ENCODE data around the gene PEX10. TPM values are rescaled to one million over a fixed set of nuclear protein-coding genes. Genes with fewer than 3 reads are reported as not detected.

PEX10 gene
- 12.4 TPM for polyA plus RNA-seq (2013, experiment 1 of 2)
- polyA plus RNA-seq (2013, experiment 2 of 2), result 12.5 TPM

- Histone ChIP-seq H3K14ac (ENCODE audit: low read length) (peak within 1 kb of the TSS; percentile 97), H2BK5ac (ENCODE audit: low read length) (peak within 1 kb of the TSS; percentile 87), H3K27ac (replicated peaks; ENCODE audit: low read length) (peak within 1 kb of the TSS; percentile 54), H2AK5ac (ENCODE audit: low read depth, low read length) (peak within 1 kb of the TSS; percentile 99), H2BK15ac (ENCODE audit: low read length) (peak within 1 kb of the TSS; percentile 99), H2BK12ac (ENCODE audit: low read length) (peak within 1 kb of the TSS; percentile 97), H3K23ac (ENCODE audit: low read depth, low read length, poor library complexity) (peak within 1 kb of the TSS; percentile 99), H3K79me1 (ENCODE audit: low read depth, low read length) (peaks cover 12% of the 10 kb centered on the region), H3K4ac (ENCODE audit: low read length) (peak within 1 kb of the TSS; percentile 99), H3K4me3 (ENCODE audit: low read length in 2 of 2) (peak within 1 kb of the TSS; percentile 92 to 96), H4K91ac (ENCODE audit: low read depth, low read length, poor library complexity) (peak within 1 kb of the TSS; percentile 96), H3K4me1 (ENCODE audit: control insufficient read depth in 2 of 2, insufficient read depth in 1 of 2, low read depth in 1 of 2, low read length in 2 of 2) (peaks cover 14 to 17% of the 10 kb centered on the region in 2 donors), H3K18ac (ENCODE audit: low read length) (peak within 1 kb of the TSS; percentile 100), H3K9me3 (replicated peaks in 1 of 2; ENCODE audit: control insufficient read depth in 2 of 2, insufficient read depth in 1 of 2, low read depth in 1 of 2, low read length in 2 of 2) (no peaks in the 10 kb centered on the region), H3K4me2 (ENCODE audit: insufficient read depth, low read length, poor library complexity, severe bottlenecking) (peak within 1 kb of the TSS; percentile 100), H2BK120ac (ENCODE audit: low read depth, low read length) (peak within 1 kb of the TSS; percentile 91), H2AFZ (ENCODE audit: low read length) (peak within 1 kb of the TSS; percentile 98), H3K9ac (ENCODE audit: low read depth, low read length, poor library complexity) (peak within 1 kb of the TSS; percentile 98), H3K36me3 (replicated peaks in 1 of 2; ENCODE audit: control insufficient read depth in 2 of 2, insufficient read depth in 2 of 2, low read length in 2 of 2) (peaks cover 12 to 27% of the 10 kb centered on the region in 2 donors), H3K27me3 (ENCODE audit: control insufficient read depth in 3 of 3, insufficient read depth in 3 of 3, low read depth in 1 of 3, low read length in 3 of 3) (peaks cover 0 to 4% (median 0%) of the 10 kb centered on the region in 3 experiments), H4K8ac (ENCODE audit: low read depth, low read length) (peak within 1 kb of the TSS; percentile 93)
- WGBS, 2 donors (ENCODE audit: extremely low coverage in 2 of 2, insufficient read length in 2 of 2, insufficient replicate concordance in 1 of 2), result no CpG with 5 or more reads among the region's 55 CpGs
- DNase-seq (ENCODE audit: low spot score), result peak; percentile 96
Observed at GRCh38 chr1:2412395-2412772, at the start of gene PEX10. Gene PEX10, minus strand, starts transcription at chr1:2412564. Its CDS starts 62 bp downstream, at chr1:2412502.

DNA sequence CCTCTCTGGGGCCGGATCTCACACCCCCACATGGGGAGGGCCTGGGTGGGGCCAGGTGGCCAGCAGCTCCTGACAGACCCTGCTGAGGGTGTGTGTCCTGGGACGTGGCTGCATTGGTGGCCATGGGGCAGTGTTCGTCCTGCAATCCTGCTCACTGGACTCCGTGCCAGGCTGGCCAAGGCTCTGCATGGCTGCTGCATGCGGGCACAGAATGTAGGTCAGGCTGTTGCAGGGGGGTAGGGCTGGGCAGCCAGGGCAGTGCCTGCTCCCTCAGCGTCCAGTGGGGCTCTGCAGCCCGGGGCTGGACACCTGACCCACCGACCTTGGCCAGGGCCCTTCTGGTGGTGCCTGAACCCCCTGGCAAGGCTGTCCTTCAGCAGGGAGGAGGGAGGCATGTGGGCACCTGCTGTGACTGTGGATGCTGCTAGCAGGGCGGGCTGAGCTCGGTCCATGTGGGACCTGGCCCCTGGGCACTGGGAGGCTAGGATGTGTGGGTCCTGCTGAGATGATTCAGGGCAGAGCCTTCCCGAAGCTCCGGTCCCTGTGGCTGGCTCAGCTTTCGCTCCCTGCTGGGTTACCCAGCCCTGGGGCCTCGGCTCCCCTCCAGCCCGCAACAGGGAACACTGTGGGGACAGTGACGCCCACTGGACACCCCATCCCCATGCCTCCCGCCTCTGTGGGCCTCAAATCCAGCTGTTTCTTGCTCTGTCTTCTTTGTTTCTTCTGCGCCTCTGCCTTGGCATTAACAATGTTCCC, 48.8 kb upstream of the PEX10 start:
- H3K36me3 ChIP-seq (replicated peaks in 1 of 2; ENCODE audit: control insufficient read depth in 2 of 2, insufficient read depth in 2 of 2, low read length in 2 of 2), result no peaks in the 10 kb centered on the region
- no peak overlapping the region for H2BK120ac ChIP-seq (ENCODE audit: low read depth, low read length)
- H3K79me1 ChIP-seq (ENCODE audit: low read depth, low read length), result peaks cover 8% of the 10 kb centered on the region
- H2BK15ac ChIP-seq (ENCODE audit: low read length), result peak overlapping the region; percentile 93
- H4K8ac ChIP-seq (ENCODE audit: low read depth, low read length), result no peak overlapping the region
- peak overlapping the region; percentile 67 for H3K23ac ChIP-seq (ENCODE audit: low read depth, low read length, poor library complexity)
- H3K4ac ChIP-seq (ENCODE audit: low read length), result no peak overlapping the region
- H3K4me1 ChIP-seq (ENCODE audit: control insufficient read depth in 2 of 2, insufficient read depth in 1 of 2, low read depth in 1 of 2, low read length in 2 of 2), result peaks cover 9 to 21% of the 10 kb centered on the region in 2 donors
- H3K4me2 ChIP-seq (ENCODE audit: insufficient read depth, low read length, poor library complexity, severe bottlenecking), result no peak overlapping the region
- H3K14ac ChIP-seq (ENCODE audit: low read length), result peak overlapping the region; percentile 75
- no CpG with 5 or more reads among the region's 18 CpGs for whole genome bisulfite sequencing, 2 donors (ENCODE audit: extremely low coverage in 2 of 2, insufficient read length in 2 of 2, insufficient replicate concordance in 1 of 2)
- H3K9ac ChIP-seq (ENCODE audit: low read depth, low read length, poor library complexity), result peak overlapping the region; percentile 44
- H2AK5ac ChIP-seq (ENCODE audit: low read depth, low read length), result peak overlapping the region; percentile 94
- H3K18ac ChIP-seq (ENCODE audit: low read length), result peak overlapping the region; percentile 94
- DNase-seq (ENCODE audit: low spot score), result no peak
- H2BK12ac ChIP-seq (ENCODE audit: low read length), result peak overlapping the region; percentile 90
- no peak overlapping the region for H4K91ac ChIP-seq (ENCODE audit: low read depth, low read length, poor library complexity)
- H3K9me3 ChIP-seq (replicated peaks in 1 of 2; ENCODE audit: control insufficient read depth in 2 of 2, insufficient read depth in 1 of 2, low read depth in 1 of 2, low read length in 2 of 2), result no peaks in the 10 kb centered on the region
- H3K27ac ChIP-seq (replicated peaks; ENCODE audit: low read length), result no peak overlapping the region
- no peak overlapping the region for H3K4me3 ChIP-seq (ENCODE audit: low read length in 2 of 2)
- no peak overlapping the region for H2AFZ ChIP-seq (ENCODE audit: low read length)
- peak overlapping the region; percentile 71 for H2BK5ac ChIP-seq (ENCODE audit: low read length)
- H3K27me3 ChIP-seq (ENCODE audit: control insufficient read depth in 3 of 3, insufficient read depth in 3 of 3, low read depth in 1 of 3, low read length in 3 of 3), result peaks cover 0 to 78% (median 0%) of the 10 kb centered on the region in 3 experiments

DNA sequence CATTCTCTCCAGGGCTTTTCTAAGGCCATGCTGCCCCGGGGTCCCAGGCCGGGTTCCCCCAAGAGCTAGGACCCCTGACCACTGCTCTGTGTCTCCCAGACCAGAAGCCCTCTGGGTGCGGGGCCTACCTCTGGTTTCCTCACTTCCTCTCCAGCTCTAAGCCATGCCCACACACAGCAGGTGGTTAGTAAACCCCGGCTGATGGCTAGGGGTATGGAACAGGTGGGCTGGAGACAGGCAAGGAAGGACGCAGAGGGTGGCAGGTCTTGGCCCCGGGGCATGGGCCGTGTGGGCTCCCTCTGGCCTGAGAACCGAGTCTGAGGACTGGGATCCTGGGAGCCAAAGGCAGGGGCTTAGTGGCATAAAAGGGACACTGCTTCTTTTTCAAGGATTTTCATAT, 47.8 kb upstream of the PEX10 start:
- no peak overlapping the region for H3K23ac ChIP-seq (ENCODE audit: low read depth, low read length, poor library complexity)
- peak overlapping the region; percentile 22 for H2BK12ac ChIP-seq (ENCODE audit: low read length)
- H3K4me2 ChIP-seq (ENCODE audit: insufficient read depth, low read length, poor library complexity, severe bottlenecking), result no peak overlapping the region
- H4K91ac ChIP-seq (ENCODE audit: low read depth, low read length, poor library complexity), result no peak overlapping the region
- no peak overlapping the region for H4K8ac ChIP-seq (ENCODE audit: low read depth, low read length)
- peak overlapping the region; percentile 93 for H2BK15ac ChIP-seq (ENCODE audit: low read length)
- peak overlapping the region; percentile 94 for H2AK5ac ChIP-seq (ENCODE audit: low read depth, low read length)
- peaks cover 8% of the 10 kb centered on the region for H3K79me1 ChIP-seq (ENCODE audit: low read depth, low read length)
- no peak overlapping the region for H3K4me3 ChIP-seq (ENCODE audit: low read length in 2 of 2)
- H2BK120ac ChIP-seq (ENCODE audit: low read depth, low read length), result peak overlapping the region; percentile 63
- H3K4me1 ChIP-seq (ENCODE audit: control insufficient read depth in 2 of 2, insufficient read depth in 1 of 2, low read depth in 1 of 2, low read length in 2 of 2), result peaks cover 9 to 17% of the 10 kb centered on the region in 2 donors
- H3K9me3 ChIP-seq (replicated peaks in 1 of 2; ENCODE audit: control insufficient read depth in 2 of 2, insufficient read depth in 1 of 2, low read depth in 1 of 2, low read length in 2 of 2), result no peaks in the 10 kb centered on the region
- peak overlapping the region; percentile 60 for H3K9ac ChIP-seq (ENCODE audit: low read depth, low read length, poor library complexity)
- H3K27ac ChIP-seq (replicated peaks; ENCODE audit: low read length), result no peak overlapping the region
- H2AFZ ChIP-seq (ENCODE audit: low read length), result no peak overlapping the region
- H3K14ac ChIP-seq (ENCODE audit: low read length), result peak overlapping the region; percentile 89
- WGBS, 2 donors (ENCODE audit: extremely low coverage in 2 of 2, insufficient read length in 2 of 2, insufficient replicate concordance in 1 of 2), result no CpG with 5 or more reads among the region's 8 CpGs
- DNase-seq (ENCODE audit: low spot score), result no peak
- H3K4ac ChIP-seq (ENCODE audit: low read length), result peak overlapping the region; percentile 23
- peak overlapping the region; percentile 89 for H3K18ac ChIP-seq (ENCODE audit: low read length)
- H2BK5ac ChIP-seq (ENCODE audit: low read length), result peak overlapping the region; percentile 71
- no peaks in the 10 kb centered on the region for H3K36me3 ChIP-seq (replicated peaks in 1 of 2; ENCODE audit: control insufficient read depth in 2 of 2, insufficient read depth in 2 of 2, low read length in 2 of 2)
- H3K27me3 ChIP-seq (ENCODE audit: control insufficient read depth in 3 of 3, insufficient read depth in 3 of 3, low read depth in 1 of 3, low read length in 3 of 3), result peaks cover 0 to 76% (median 0%) of the 10 kb centered on the region in 3 experiments

DNA sequence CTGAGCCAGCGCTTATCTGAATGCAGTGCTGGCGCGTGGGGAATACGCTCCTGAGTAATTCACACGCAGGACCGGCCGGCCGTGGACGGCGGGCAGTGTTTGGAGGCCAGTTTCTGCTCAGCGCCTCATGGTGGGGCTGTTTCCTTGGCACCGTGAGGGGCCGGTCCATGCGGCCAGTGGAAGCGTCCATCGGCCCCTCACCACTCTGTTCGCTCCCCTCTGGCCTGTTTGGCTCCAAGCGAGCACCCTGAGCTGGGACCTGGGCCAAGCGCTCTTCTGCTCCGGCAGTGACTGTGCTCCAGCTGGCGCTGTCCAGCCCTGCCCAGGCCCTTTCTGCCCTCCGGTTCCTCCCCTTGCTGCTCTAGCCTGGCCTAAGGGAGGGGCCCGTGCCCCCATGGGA, 47.4 kb upstream of the PEX10 start:
- Histone ChIP-seq H4K8ac (ENCODE audit: low read depth, low read length) (no peak overlapping the region), H3K27ac (replicated peaks; ENCODE audit: low read length) (no peak overlapping the region), H3K18ac (ENCODE audit: low read length) (peak overlapping the region; percentile 89), H2BK5ac (ENCODE audit: low read length) (peak overlapping the region; percentile 71), H3K4me2 (ENCODE audit: insufficient read depth, low read length, poor library complexity, severe bottlenecking) (no peak overlapping the region), H2BK120ac (ENCODE audit: low read depth, low read length) (peak overlapping the region; percentile 63), H3K4me1 (ENCODE audit: control insufficient read depth in 2 of 2, insufficient read depth in 1 of 2, low read depth in 1 of 2, low read length in 2 of 2) (peaks cover 9 to 17% of the 10 kb centered on the region in 2 donors), H3K9ac (ENCODE audit: low read depth, low read length, poor library complexity) (peak overlapping the region; percentile 60), H2BK12ac (ENCODE audit: low read length) (peak overlapping the region; percentile 73), H3K23ac (ENCODE audit: low read depth, low read length, poor library complexity) (peak overlapping the region; percentile 6), H3K27me3 (ENCODE audit: control insufficient read depth in 3 of 3, insufficient read depth in 3 of 3, low read depth in 1 of 3, low read length in 3 of 3) (peaks cover 0 to 74% (median 0%) of the 10 kb centered on the region in 3 experiments), H3K36me3 (replicated peaks in 1 of 2; ENCODE audit: control insufficient read depth in 2 of 2, insufficient read depth in 2 of 2, low read length in 2 of 2) (no peaks in the 10 kb centered on the region), H4K91ac (ENCODE audit: low read depth, low read length, poor library complexity) (no peak overlapping the region), H3K4ac (ENCODE audit: low read length) (peak overlapping the region; percentile 23), H3K14ac (ENCODE audit: low read length) (peak overlapping the region; percentile 47), H3K9me3 (replicated peaks in 1 of 2; ENCODE audit: control insufficient read depth in 2 of 2, insufficient read depth in 1 of 2, low read depth in 1 of 2, low read length in 2 of 2) (no peaks in the 10 kb centered on the region), H2AK5ac (ENCODE audit: low read depth, low read length) (peak overlapping the region; percentile 94), H2AFZ (ENCODE audit: low read length) (no peak overlapping the region), H3K79me1 (ENCODE audit: low read depth, low read length) (peaks cover 10% of the 10 kb centered on the region), H2BK15ac (ENCODE audit: low read length) (peak overlapping the region; percentile 26), H3K4me3 (ENCODE audit: low read length in 2 of 2) (no peak overlapping the region)
- WGBS, 2 donors (ENCODE audit: extremely low coverage in 2 of 2, insufficient read length in 2 of 2, insufficient replicate concordance in 1 of 2), result no CpG with 5 or more reads among the region's 23 CpGs
- no peak for DNase-seq (ENCODE audit: low spot score)
